Mesendoderm (in vitro differentiated cells): Measurements from ENCODE around the gene HMCN2.

Experiments
- DNase-seq: peaks from one replicate; pipeline ENCODE4 v3.0.0; 2013
- H2AK5ac ChIP-seq: 2 replicates; pipeline ENCODE4 v1.6.1; 2013; ENCODE audit warnings: low read length, inconsistent platforms
- H2BK120ac ChIP-seq: 2 replicates; pipeline ENCODE4 v1.6.1; 2013; ENCODE audit warnings: low read depth, mild to moderate bottlenecking, low read length, moderate library complexity, mixed read lengths
- H2BK15ac ChIP-seq: replicated peaks from 2 replicates; pipeline ENCODE4 v1.6.1; 2013; ENCODE audit warnings: low read depth, mild to moderate bottlenecking, moderate library complexity
- H2BK5ac ChIP-seq: 2 replicates; pipeline ENCODE4 v1.6.1; 2013; ENCODE audit warnings: low read length, inconsistent platforms
- H3K18ac ChIP-seq: 2 replicates; pipeline ENCODE4 v1.6.1; 2013; ENCODE audit warnings: mild to moderate bottlenecking, low read length, mixed read lengths
- H3K23ac ChIP-seq: one replicate; pipeline ENCODE4 v1.6.1; 2013; ENCODE audit warnings: low read length
- H3K27ac ChIP-seq: 2 replicates; pipeline ENCODE4 v1.5.1; 2013; ENCODE audit warnings: low read depth, mild to moderate bottlenecking, inconsistent platforms, low read length, moderate library complexity
- H3K27me3 ChIP-seq: 2 replicates; pipeline ENCODE4 v1.6.1; 2013; ENCODE audit warnings: low read length, control low read depth, mild to moderate bottlenecking, inconsistent platforms; ENCODE audit not compliant: insufficient read depth, poor library complexity
- H3K36me3 ChIP-seq: 2 replicates; pipeline ENCODE4 v1.6.1; 2013; ENCODE audit warnings: low read length, inconsistent platforms; ENCODE audit not compliant: control insufficient read depth, insufficient read depth
- H3K4ac ChIP-seq: one replicate; pipeline ENCODE4 v1.6.1; 2013; ENCODE audit warnings: low read depth, mild to moderate bottlenecking, low read length, moderate library complexity
- H3K4me1 ChIP-seq: 2 replicates; pipeline ENCODE4 v1.6.1; 2013; ENCODE audit warnings: low read depth, low read length, inconsistent platforms; ENCODE audit not compliant: control insufficient read depth
- H3K4me2 ChIP-seq: 2 replicates; pipeline ENCODE4 v1.6.1; 2013; ENCODE audit warnings: low read length
- H3K4me3 ChIP-seq: 2 replicates; pipeline ENCODE4 v1.5.1; 2013; ENCODE audit warnings: mild to moderate bottlenecking, low read length
- H3K56ac ChIP-seq: one replicate; pipeline ENCODE4 v1.6.1; 2013; ENCODE audit warnings: low read length
- H3K79me1 ChIP-seq: 2 replicates; pipeline ENCODE4 v1.6.1; 2013; ENCODE audit warnings: low read length, inconsistent platforms
- H3K79me2 ChIP-seq: 2 replicates; pipeline ENCODE4 v1.6.1; 2013; ENCODE audit warnings: mild to moderate bottlenecking, low read length; ENCODE audit not compliant: control insufficient read depth, insufficient read depth
- H3K9ac ChIP-seq: 2 replicates; pipeline ENCODE4 v1.6.1; 2013; ENCODE audit warnings: low read length, inconsistent platforms
- H4K5ac ChIP-seq: one replicate; pipeline ENCODE4 v1.6.1; 2013; ENCODE audit warnings: low read length
- H4K8ac ChIP-seq: one replicate; pipeline ENCODE4 v1.6.1; 2013; ENCODE audit warnings: low read depth, mild to moderate bottlenecking, control low read depth, low read length, moderate library complexity
- WGBS: extraction: QIAGEN DNeasy Blood & Tissue Kit; methylation state at CpG from one replicate; pipeline ENCODE4 v1.1.7; 2013; ENCODE audit warnings: low lambda C conversion rate, missing lambda C conversion rate; ENCODE audit not compliant: insufficient coverage; ENCODE audit errors: extremely low coverage; 5-methylcytosine and 5-hydroxymethylcytosine counted together

Gene HMCN2

DNA sequence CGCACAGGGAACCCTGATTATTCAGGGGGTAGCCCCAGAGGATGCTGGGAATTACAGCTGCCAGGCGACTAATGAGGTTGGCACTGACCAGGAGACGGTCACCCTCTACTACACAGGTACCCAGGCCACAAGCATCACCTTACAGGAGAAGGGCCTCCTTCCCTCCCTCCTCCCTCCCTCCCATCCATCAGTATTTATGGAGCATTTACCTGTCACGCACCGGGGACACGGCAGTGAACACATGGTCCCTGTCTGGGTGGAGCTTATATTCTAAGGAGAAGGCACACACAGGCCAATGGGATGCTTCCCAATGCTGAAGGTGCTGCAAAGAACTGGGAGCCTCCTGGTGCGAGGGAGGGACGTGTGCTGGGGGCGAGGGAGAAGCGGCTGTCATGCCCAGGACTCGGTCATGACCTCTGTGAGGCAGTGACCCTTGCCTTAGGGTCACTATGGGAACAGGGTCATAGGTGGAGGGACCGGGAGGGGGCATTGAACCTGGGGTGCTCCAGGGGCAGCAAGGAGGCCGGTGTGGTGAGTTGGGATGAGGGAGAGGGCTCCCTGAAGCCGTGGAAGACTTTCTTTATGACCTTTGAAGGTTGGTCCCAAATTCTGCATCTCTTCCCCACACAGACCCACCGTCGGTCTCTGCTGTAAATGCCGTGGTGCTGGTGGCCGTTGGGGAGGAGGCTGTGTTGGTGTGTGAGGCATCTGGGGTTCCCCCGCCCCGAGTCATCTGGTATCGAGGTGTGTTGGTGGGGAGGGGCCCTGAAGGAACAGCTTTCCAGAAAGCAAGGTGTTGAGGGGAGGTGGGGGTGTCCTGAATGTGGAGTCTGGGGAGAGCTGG, 41.5 kb downstream of the HMCN2 start:
- Histone ChIP-seq H3K4me1 (no peaks in the 10 kb centered on the region), H2BK15ac (no peak overlapping the region), H2AK5ac (no peak overlapping the region), H3K79me2 (no peaks in the 10 kb centered on the region), H3K36me3 (no peaks in the 10 kb centered on the region), H4K5ac (no peak overlapping the region), H2BK5ac (no peak overlapping the region), H2BK120ac (no peak overlapping the region), H4K8ac (no peak overlapping the region), H3K18ac (no peak overlapping the region), H3K9ac (no peak overlapping the region), H3K79me1 (no peaks in the 10 kb centered on the region), H3K4me2 (no peak overlapping the region), H3K27ac (no peak overlapping the region), H3K56ac (no peak overlapping the region), H3K4ac (no peak overlapping the region), H3K27me3 (no peaks in the 10 kb centered on the region), H3K4me3 (no peak overlapping the region), H3K23ac (no peak overlapping the region)
- no CpG with 5 or more reads among the region's 21 CpGs for WGBS
- no peak for DNase-seq

DNA sequence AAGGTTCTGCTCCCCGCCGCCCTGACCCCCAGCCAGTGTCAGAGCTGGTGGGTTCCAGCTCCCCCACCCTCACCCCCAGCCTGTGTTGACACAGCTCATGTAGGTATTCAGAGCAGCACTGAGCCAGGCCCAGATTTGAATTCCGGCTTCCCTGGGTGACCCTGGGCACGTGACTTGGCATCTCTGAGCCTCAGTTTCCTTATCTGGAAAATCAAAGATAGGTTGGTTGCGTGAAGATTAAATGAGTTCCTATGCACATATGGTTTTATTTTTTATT, 42.0 kb downstream of the HMCN2 start:
- no peak overlapping the region for H2BK120ac ChIP-seq
- no peak overlapping the region for H3K23ac ChIP-seq
- no peaks in the 10 kb centered on the region for H3K27me3 ChIP-seq
- H2BK15ac ChIP-seq, result no peak overlapping the region
- no peak overlapping the region for H4K8ac ChIP-seq
- no peak overlapping the region for H3K4ac ChIP-seq
- no peak for DNase-seq
- no peak overlapping the region for H3K56ac ChIP-seq
- H3K36me3 ChIP-seq, result no peaks in the 10 kb centered on the region
- no peaks in the 10 kb centered on the region for H3K4me1 ChIP-seq
- H3K9ac ChIP-seq, result no peak overlapping the region
- no CpG with 5 or more reads among the region's 5 CpGs for WGBS
- H2AK5ac ChIP-seq, result no peak overlapping the region
- no peaks in the 10 kb centered on the region for H3K79me2 ChIP-seq
- H2BK5ac ChIP-seq, result no peak overlapping the region
- no peak overlapping the region for H4K5ac ChIP-seq
- no peak overlapping the region for H3K27ac ChIP-seq
- no peak overlapping the region for H3K4me2 ChIP-seq
- H3K4me3 ChIP-seq, result no peak overlapping the region
- H3K18ac ChIP-seq, result no peak overlapping the region
- no peaks in the 10 kb centered on the region for H3K79me1 ChIP-seq

DNA sequence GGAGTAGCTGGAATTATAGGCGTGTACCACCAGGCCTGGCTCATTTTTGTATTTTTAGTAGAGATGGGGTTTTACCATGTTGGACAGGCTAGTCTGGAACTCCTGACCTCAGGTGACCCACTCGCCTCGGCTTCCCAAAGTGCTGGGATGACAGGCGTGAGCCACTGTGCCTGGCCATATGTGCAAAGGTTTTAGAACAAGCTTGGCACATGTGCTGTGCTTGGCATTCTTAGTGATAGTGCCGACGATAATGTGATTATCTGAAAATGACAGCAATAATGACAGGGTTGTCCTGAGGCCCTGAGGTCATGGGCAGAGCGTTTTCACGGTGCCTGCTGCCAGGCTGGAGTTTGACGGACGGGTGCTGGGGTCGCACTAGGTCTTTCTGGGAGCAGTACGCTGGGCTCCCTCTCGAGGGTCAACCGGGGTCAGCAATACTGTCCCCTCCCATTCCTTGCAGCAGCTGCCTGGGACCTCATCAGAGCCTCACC, 42.6 kb downstream of the HMCN2 start:
- Histone ChIP-seq H3K36me3 (no peaks in the 10 kb centered on the region), H3K79me1 (no peaks in the 10 kb centered on the region), H3K4me3 (no peak overlapping the region), H2BK120ac (no peak overlapping the region), H3K27me3 (no peaks in the 10 kb centered on the region), H3K18ac (no peak overlapping the region), H2BK5ac (no peak overlapping the region), H3K56ac (no peak overlapping the region), H3K79me2 (no peaks in the 10 kb centered on the region), H3K9ac (no peak overlapping the region), H3K23ac (no peak overlapping the region), H3K4me1 (no peaks in the 10 kb centered on the region), H3K27ac (no peak overlapping the region), H3K4me2 (no peak overlapping the region), H4K5ac (no peak overlapping the region), H3K4ac (no peak overlapping the region), H2AK5ac (no peak overlapping the region), H2BK15ac (no peak overlapping the region), H4K8ac (no peak overlapping the region)
- no peak for DNase-seq
- no CpG with 5 or more reads among the region's 14 CpGs for WGBS

DNA sequence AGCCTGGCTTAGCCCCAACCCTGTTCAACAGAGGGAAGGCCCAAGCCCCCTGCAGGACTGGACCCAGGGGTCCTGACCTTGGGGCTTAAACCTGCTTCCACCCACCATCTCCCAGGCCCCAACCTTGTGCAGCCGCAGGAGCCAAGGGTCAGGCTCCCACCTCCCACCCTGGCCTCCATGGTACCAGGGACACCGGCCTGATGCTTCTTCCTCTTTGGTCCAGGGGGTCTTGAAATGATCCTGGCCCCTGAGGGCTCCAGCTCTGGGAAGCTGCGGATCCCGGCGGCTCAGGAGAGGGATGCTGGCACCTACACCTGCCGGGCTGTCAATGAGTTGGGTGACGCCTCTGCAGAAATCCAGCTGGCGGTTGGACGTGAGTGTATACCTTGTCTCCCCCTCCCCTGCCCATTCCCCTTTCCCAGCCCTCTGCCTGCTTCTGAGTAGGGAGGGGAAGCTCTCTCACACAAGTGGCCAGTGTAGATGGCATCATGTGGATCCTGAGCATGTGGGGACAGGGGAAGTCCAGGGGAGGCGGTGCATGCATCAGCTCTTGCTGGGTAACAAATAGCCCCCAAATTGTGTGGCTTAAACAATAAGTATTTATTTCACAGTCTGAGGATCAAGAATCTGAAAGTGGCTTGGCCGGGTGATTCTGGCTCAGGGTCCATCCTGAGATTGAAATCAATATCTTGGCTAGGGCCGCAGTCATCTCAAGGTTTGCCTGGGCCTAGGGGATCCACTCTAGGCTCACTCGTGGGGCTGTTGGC, 44.3 kb downstream of the HMCN2 start:
- H3K27me3 ChIP-seq, result no peaks in the 10 kb centered on the region
- H4K8ac ChIP-seq, result no peak overlapping the region
- H3K4ac ChIP-seq, result no peak overlapping the region
- H3K27ac ChIP-seq, result no peak overlapping the region
- H4K5ac ChIP-seq, result no peak overlapping the region
- no peak for DNase-seq
- H2BK5ac ChIP-seq, result no peak overlapping the region
- no peaks in the 10 kb centered on the region for H3K4me1 ChIP-seq
- no peak overlapping the region for H2BK15ac ChIP-seq
- H3K79me1 ChIP-seq, result no peaks in the 10 kb centered on the region
- WGBS, result no CpG with 5 or more reads among the region's 13 CpGs
- no peak overlapping the region for H3K4me2 ChIP-seq
- H3K18ac ChIP-seq, result no peak overlapping the region
- no peak overlapping the region for H2AK5ac ChIP-seq
- H3K4me3 ChIP-seq, result no peak overlapping the region
- H3K9ac ChIP-seq, result no peak overlapping the region
- H2BK120ac ChIP-seq, result no peak overlapping the region
- H3K79me2 ChIP-seq, result no peaks in the 10 kb centered on the region
- no peak overlapping the region for H3K56ac ChIP-seq
- no peaks in the 10 kb centered on the region for H3K36me3 ChIP-seq
- H3K23ac ChIP-seq, result no peak overlapping the region

DNA sequence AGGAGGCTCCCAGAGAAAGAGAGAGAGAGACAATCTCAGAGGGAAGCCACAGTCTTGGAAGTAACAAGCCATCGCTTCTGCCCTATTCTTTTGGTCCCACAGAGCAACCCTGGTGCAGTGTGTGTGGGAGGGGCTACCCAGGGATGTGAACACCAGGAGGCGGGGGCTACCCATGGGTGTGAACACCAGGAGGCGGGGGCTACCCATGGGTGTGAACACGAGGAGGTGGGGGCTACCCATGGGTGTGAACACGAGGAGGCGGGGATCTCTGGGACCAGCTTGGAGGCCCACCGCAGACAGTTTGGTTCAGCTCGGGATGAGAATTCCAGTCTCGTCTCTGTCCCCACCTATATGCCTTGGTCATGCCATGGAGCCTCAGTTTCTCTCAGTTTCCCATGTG, 44.9 kb downstream of the HMCN2 start:
- H3K9ac ChIP-seq, result no peak overlapping the region
- no peak overlapping the region for H4K5ac ChIP-seq
- no peak for DNase-seq
- H2BK5ac ChIP-seq, result no peak overlapping the region
- no peak overlapping the region for H3K18ac ChIP-seq
- H2AK5ac ChIP-seq, result no peak overlapping the region
- H3K23ac ChIP-seq, result no peak overlapping the region
- H3K4me2 ChIP-seq, result no peak overlapping the region
- no peaks in the 10 kb centered on the region for H3K79me2 ChIP-seq
- WGBS, result no CpG with 5 or more reads among the region's 9 CpGs
- no peak overlapping the region for H3K4ac ChIP-seq
- no peaks in the 10 kb centered on the region for H3K79me1 ChIP-seq
- H4K8ac ChIP-seq, result no peak overlapping the region
- H2BK15ac ChIP-seq, result no peak overlapping the region
- no peaks in the 10 kb centered on the region for H3K27me3 ChIP-seq
- H3K36me3 ChIP-seq, result no peaks in the 10 kb centered on the region
- H3K4me3 ChIP-seq, result no peak overlapping the region
- H3K4me1 ChIP-seq, result no peaks in the 10 kb centered on the region
- H3K56ac ChIP-seq, result no peak overlapping the region
- no peak overlapping the region for H2BK120ac ChIP-seq
- no peak overlapping the region for H3K27ac ChIP-seq
